ENCODE results near the gene HNF1B.
"Not testable (repeated sequence)": the region's sequence is repeated elsewhere in the genome, so short reads cannot be mapped to it uniquely, and the experiment has no call there.

The HNF1B gene

GRCh38 chr17:37693328-37693727 lies 51.5 kb downstream of the HNF1B start:
- no CpG with 5 or more reads among the region's 5 CpGs for WGBS (ENCODE audit: extremely low coverage, insufficient coverage, low lambda C conversion rate)

GRCh38 chr17:37691807-37692206 lies 53.1 kb downstream of the HNF1B start:
- no peak overlapping the region for H4K5ac ChIP-seq (ENCODE audit: low read length)
- H3K9ac ChIP-seq (ENCODE audit: low read length): no peak overlapping the region
- H3K79me1 ChIP-seq (ENCODE audit: low read length): no peaks in the 10 kb centered on the region
- no peak overlapping the region for H2BK120ac ChIP-seq (ENCODE audit: low read depth, low read length)
- H3K4ac ChIP-seq (ENCODE audit: low read depth, low read length): no peak overlapping the region
- H3K36me3 ChIP-seq (ENCODE audit: control insufficient read depth, insufficient read depth, low read length): no peaks in the 10 kb centered on the region
- H2BK15ac ChIP-seq (replicated peaks; ENCODE audit: low read depth): no peak overlapping the region
- DNase-seq: no peak
- H3K4me3 ChIP-seq (ENCODE audit: low read length): no peak overlapping the region
- no peak overlapping the region for H2BK5ac ChIP-seq (ENCODE audit: low read length)
- H3K18ac ChIP-seq (ENCODE audit: low read length): no peak overlapping the region
- H3K27me3 ChIP-seq (ENCODE audit: insufficient read depth, low read length, poor library complexity): no peaks in the 10 kb centered on the region
- no peaks in the 10 kb centered on the region for H3K79me2 ChIP-seq (ENCODE audit: control insufficient read depth, insufficient read depth, low read length)
- H2AK5ac ChIP-seq (ENCODE audit: low read length): no peak overlapping the region
- H4K8ac ChIP-seq (ENCODE audit: low read depth, low read length): no peak overlapping the region
- H3K23ac ChIP-seq (ENCODE audit: low read length): no peak overlapping the region
- no peak overlapping the region for H3K27ac ChIP-seq (ENCODE audit: low read depth, low read length)
- no peak overlapping the region for H3K56ac ChIP-seq (ENCODE audit: low read length)
- WGBS (ENCODE audit: extremely low coverage, insufficient coverage, low lambda C conversion rate): no CpG with 5 or more reads among the region's 6 CpGs
- no peak overlapping the region for H3K4me2 ChIP-seq (ENCODE audit: low read length)
- no peaks in the 10 kb centered on the region for H3K4me1 ChIP-seq (ENCODE audit: control insufficient read depth, low read depth, low read length)

More at GRCh38 chr17:37693328-37693727, 51.5 kb downstream of the HNF1B start:
- Histone ChIP-seq H2BK120ac (ENCODE audit: low read depth, low read length) (no peak overlapping the region), H3K9ac (ENCODE audit: low read length) (no peak overlapping the region), H2AK5ac (ENCODE audit: low read length) (no peak overlapping the region), H3K4me2 (ENCODE audit: low read length) (no peak overlapping the region), H3K23ac (ENCODE audit: low read length) (no peak overlapping the region), H3K4ac (ENCODE audit: low read depth, low read length) (no peak overlapping the region), H3K56ac (ENCODE audit: low read length) (no peak overlapping the region), H4K8ac (ENCODE audit: low read depth, low read length) (no peak overlapping the region), H3K36me3 (ENCODE audit: control insufficient read depth, insufficient read depth, low read length) (no peaks in the 10 kb centered on the region), H2BK15ac (replicated peaks; ENCODE audit: low read depth) (no peak overlapping the region), H4K5ac (ENCODE audit: low read length) (no peak overlapping the region), H3K79me2 (ENCODE audit: control insufficient read depth, insufficient read depth, low read length) (no peaks in the 10 kb centered on the region), H3K4me3 (ENCODE audit: low read length) (no peak overlapping the region), H3K18ac (ENCODE audit: low read length) (no peak overlapping the region), H3K4me1 (ENCODE audit: control insufficient read depth, low read depth, low read length) (no peaks in the 10 kb centered on the region), H3K79me1 (ENCODE audit: low read length) (no peaks in the 10 kb centered on the region), H2BK5ac (ENCODE audit: low read length) (no peak overlapping the region), H3K27ac (ENCODE audit: low read depth, low read length) (no peak overlapping the region), H3K27me3 (ENCODE audit: insufficient read depth, low read length, poor library complexity) (no peaks in the 10 kb centered on the region)
- no peak for DNase-seq

- Histone ChIP-seq H2BK15ac (replicated peaks; ENCODE audit: low read depth) (no peak overlapping the region), H3K27ac (ENCODE audit: low read depth, low read length) (no peak overlapping the region), H3K79me2 (ENCODE audit: control insufficient read depth, insufficient read depth, low read length) (no peaks in the 10 kb centered on the region), H3K79me1 (ENCODE audit: low read length) (no peaks in the 10 kb centered on the region), H2AK5ac (ENCODE audit: low read length) (no peak overlapping the region), H3K18ac (ENCODE audit: low read length) (no peak overlapping the region), H3K4ac (ENCODE audit: low read depth, low read length) (no peak overlapping the region), H3K4me3 (ENCODE audit: low read length) (no peak overlapping the region), H4K8ac (ENCODE audit: low read depth, low read length) (no peak overlapping the region), H4K5ac (ENCODE audit: low read length) (no peak overlapping the region), H3K27me3 (ENCODE audit: insufficient read depth, low read length, poor library complexity) (no peaks in the 10 kb centered on the region), H2BK120ac (ENCODE audit: low read depth, low read length) (no peak overlapping the region), H3K4me2 (ENCODE audit: low read length) (no peak overlapping the region), H3K4me1 (ENCODE audit: control insufficient read depth, low read depth, low read length) (no peaks in the 10 kb centered on the region), H3K9ac (ENCODE audit: low read length) (no peak overlapping the region), H2BK5ac (ENCODE audit: low read length) (no peak overlapping the region), H3K56ac (ENCODE audit: low read length) (no peak overlapping the region), H3K23ac (ENCODE audit: low read length) (no peak overlapping the region), H3K36me3 (ENCODE audit: control insufficient read depth, insufficient read depth, low read length) (no peaks in the 10 kb centered on the region)
- DNase-seq: no peak
- no CpG with 5 or more reads among the region's 7 CpGs for WGBS (ENCODE audit: extremely low coverage, insufficient coverage, low lambda C conversion rate)
Measured at GRCh38 chr17:37689317-37689716, 55.5 kb downstream of the HNF1B start.

GRCh38 chr17:37683454-37683984 lies 61.3 kb downstream of the HNF1B start:
- no peak overlapping the region for H4K8ac ChIP-seq (ENCODE audit: low read depth, low read length)
- no peaks in the 10 kb centered on the region for H3K27me3 ChIP-seq (ENCODE audit: insufficient read depth, low read length, poor library complexity)
- H4K5ac ChIP-seq (ENCODE audit: low read length): no peak overlapping the region
- no peak for DNase-seq
- no peak overlapping the region for H3K4me2 ChIP-seq (ENCODE audit: low read length)
- H3K9ac ChIP-seq (ENCODE audit: low read length): no peak overlapping the region
- H2BK5ac ChIP-seq (ENCODE audit: low read length): peak overlapping the region; percentile 14
- H2BK120ac ChIP-seq (ENCODE audit: low read depth, low read length): no peak overlapping the region
- no peak overlapping the region for H3K56ac ChIP-seq (ENCODE audit: low read length)
- H3K27ac ChIP-seq (ENCODE audit: low read depth, low read length): no peak overlapping the region
- H3K18ac ChIP-seq (ENCODE audit: low read length): no peak overlapping the region
- H3K79me1 ChIP-seq (ENCODE audit: low read length): no peaks in the 10 kb centered on the region
- H3K23ac ChIP-seq (ENCODE audit: low read length): no peak overlapping the region
- no peak overlapping the region for H3K4me3 ChIP-seq (ENCODE audit: low read length)
- no peaks in the 10 kb centered on the region for H3K79me2 ChIP-seq (ENCODE audit: control insufficient read depth, insufficient read depth, low read length)
- H3K4me1 ChIP-seq (ENCODE audit: control insufficient read depth, low read depth, low read length): no peaks in the 10 kb centered on the region
- no peak overlapping the region for H3K4ac ChIP-seq (ENCODE audit: low read depth, low read length)
- no peak overlapping the region for H2BK15ac ChIP-seq (replicated peaks; ENCODE audit: low read depth)
- no peak overlapping the region for H2AK5ac ChIP-seq (ENCODE audit: low read length)
- no CpG with 5 or more reads among the region's 9 CpGs for WGBS (ENCODE audit: extremely low coverage, insufficient coverage, low lambda C conversion rate)
- no peaks in the 10 kb centered on the region for H3K36me3 ChIP-seq (ENCODE audit: control insufficient read depth, insufficient read depth, low read length)

GRCh38 chr17:37682007-37682406 lies 62.9 kb downstream of the HNF1B start:
- no peaks in the 10 kb centered on the region for H3K79me1 ChIP-seq (ENCODE audit: low read length)
- DNase-seq: no peak
- H3K23ac ChIP-seq (ENCODE audit: low read length): no peak overlapping the region
- H3K27ac ChIP-seq (ENCODE audit: low read depth, low read length): no peak overlapping the region
- no peaks in the 10 kb centered on the region for H3K4me1 ChIP-seq (ENCODE audit: control insufficient read depth, low read depth, low read length)
- no peak overlapping the region for H4K8ac ChIP-seq (ENCODE audit: low read depth, low read length)
- no peak overlapping the region for H3K9ac ChIP-seq (ENCODE audit: low read length)
- no peaks in the 10 kb centered on the region for H3K36me3 ChIP-seq (ENCODE audit: control insufficient read depth, insufficient read depth, low read length)
- no peak overlapping the region for H3K4me2 ChIP-seq (ENCODE audit: low read length)
- H3K4me3 ChIP-seq (ENCODE audit: low read length): no peak overlapping the region
- H3K56ac ChIP-seq (ENCODE audit: low read length): no peak overlapping the region
- no peaks in the 10 kb centered on the region for H3K79me2 ChIP-seq (ENCODE audit: control insufficient read depth, insufficient read depth, low read length)
- H2AK5ac ChIP-seq (ENCODE audit: low read length): no peak overlapping the region
- no peak overlapping the region for H2BK120ac ChIP-seq (ENCODE audit: low read depth, low read length)
- H3K18ac ChIP-seq (ENCODE audit: low read length): no peak overlapping the region
- no peak overlapping the region for H3K4ac ChIP-seq (ENCODE audit: low read depth, low read length)
- H2BK15ac ChIP-seq (replicated peaks; ENCODE audit: low read depth): no peak overlapping the region
- no peak overlapping the region for H2BK5ac ChIP-seq (ENCODE audit: low read length)
- WGBS (ENCODE audit: extremely low coverage, insufficient coverage, low lambda C conversion rate): no CpG with 5 or more reads among the region's 3 CpGs
- H4K5ac ChIP-seq (ENCODE audit: low read length): no peak overlapping the region
- no peaks in the 10 kb centered on the region for H3K27me3 ChIP-seq (ENCODE audit: insufficient read depth, low read length, poor library complexity)

GRCh38 chr17:37679995-37680394 lies 64.9 kb downstream of the HNF1B start:
- H3K36me3 ChIP-seq (ENCODE audit: control insufficient read depth, insufficient read depth, low read length); H3K27ac ChIP-seq (ENCODE audit: low read depth, low read length); H3K56ac ChIP-seq (ENCODE audit: low read length); H4K5ac ChIP-seq (ENCODE audit: low read length); H3K23ac ChIP-seq (ENCODE audit: low read length); H2AK5ac ChIP-seq (ENCODE audit: low read length); H3K79me1 ChIP-seq (ENCODE audit: low read length); H4K8ac ChIP-seq (ENCODE audit: low read depth, low read length); H3K9ac ChIP-seq (ENCODE audit: low read length); H2BK5ac ChIP-seq (ENCODE audit: low read length); H3K4me1 ChIP-seq (ENCODE audit: control insufficient read depth, low read depth, low read length); H3K27me3 ChIP-seq (ENCODE audit: insufficient read depth, low read length, poor library complexity); H3K4me2 ChIP-seq (ENCODE audit: low read length); H3K79me2 ChIP-seq (ENCODE audit: control insufficient read depth, insufficient read depth, low read length); H3K18ac ChIP-seq (ENCODE audit: low read length); H3K4ac ChIP-seq (ENCODE audit: low read depth, low read length); H3K4me3 ChIP-seq (ENCODE audit: low read length); DNase-seq; H2BK120ac ChIP-seq (ENCODE audit: low read depth, low read length); H2BK15ac ChIP-seq (replicated peaks; ENCODE audit: low read depth): not testable (repeated sequence)
- no CpG with 5 or more reads among the region's 2 CpGs for WGBS (ENCODE audit: extremely low coverage, insufficient coverage, low lambda C conversion rate)

All from mesendoderm (in vitro differentiated cells).